IgD-negative memory B cell (primary cell): ENCODE data around the gene NDE1. TPM values are rescaled to one million over a fixed set of nuclear protein-coding genes. Genes with fewer than 3 reads are reported as not detected.
"Not testable (repeated sequence)": the region's sequence is repeated elsewhere in the genome, so short reads cannot be mapped to it uniquely, and the experiment has no call there.

Experiments used
- H3K27ac Mint-ChIP-seq, 3 donors: one replicate each; pipeline ENCODE4 v1.8.0; 2020 to 2022; ENCODE audit warnings: mild to moderate bottlenecking in 3 of 3, mixed read lengths in 3 of 3, moderate library complexity in 1 of 3
- H3K27me3 Mint-ChIP-seq: one replicate; pipeline ENCODE4 v1.8.0; 2021; ENCODE audit warnings: mixed read lengths
- H3K36me3 Mint-ChIP-seq: one replicate; pipeline ENCODE4 v1.8.0; 2020; ENCODE audit warnings: mild to moderate bottlenecking, mixed read lengths
- H3K4me1 Mint-ChIP-seq, 3 donors: one replicate each; pipeline ENCODE4 v1.8.0; 2020 to 2022; ENCODE audit warnings: mixed read lengths in 3 of 3, mild to moderate bottlenecking in 1 of 3
- H3K4me3 Mint-ChIP-seq, 4 donors: one replicate each; pipeline ENCODE4 v1.8.0; 2020 to 2022; ENCODE audit warnings: mild to moderate bottlenecking in 4 of 4, mixed read lengths in 4 of 4, moderate library complexity in 3 of 4
- H3K9me3 Mint-ChIP-seq, 3 donors: one replicate each; pipeline ENCODE4 v1.8.0; 2020 to 2021; ENCODE audit warnings: mixed read lengths in 3 of 3, mild to moderate bottlenecking in 1 of 3
- polyA plus RNA-seq: library from polyadenylated mRNA; unstranded; fragments of 300-500 nt; fragmentation: Illumina TruSeq; gene quantifications from one replicate; pipeline ENCODE4 v1.2.3, GENCODE V29; 2021

NDE1 gene
- polyA plus RNA-seq, 1 donor from 2014 or later: 79.2 TPM

- peaks cover 4 to 10% (median 9%) of the 10 kb centered on the region in 3 donors for H3K4me1 Mint-ChIP-seq
- H3K9me3 Mint-ChIP-seq: no peaks in the 10 kb centered on the region
- H3K4me3 Mint-ChIP-seq: no peak overlapping the region
- peaks cover 4% of the 10 kb centered on the region for H3K36me3 Mint-ChIP-seq
- H3K27ac Mint-ChIP-seq: peak overlapping the region in 1 of 3 donors; percentile 39
- no peaks in the 10 kb centered on the region for H3K27me3 Mint-ChIP-seq
Observed at GRCh38 chr16:15714393-15715172, 64.5 kb downstream of the NDE1 start.

GRCh38 chr16:15715221-15715620 lies 65.2 kb downstream of the NDE1 start:
- Mint-ChIP-seq H3K9me3 (no peaks in the 10 kb centered on the region), H3K27ac (no peak overlapping the region), H3K36me3 (peaks cover 4% of the 10 kb centered on the region), H3K4me1 (peaks cover 4 to 10% (median 9%) of the 10 kb centered on the region in 3 donors), H3K4me3 (no peak overlapping the region), H3K27me3 (no peaks in the 10 kb centered on the region)

DNA sequence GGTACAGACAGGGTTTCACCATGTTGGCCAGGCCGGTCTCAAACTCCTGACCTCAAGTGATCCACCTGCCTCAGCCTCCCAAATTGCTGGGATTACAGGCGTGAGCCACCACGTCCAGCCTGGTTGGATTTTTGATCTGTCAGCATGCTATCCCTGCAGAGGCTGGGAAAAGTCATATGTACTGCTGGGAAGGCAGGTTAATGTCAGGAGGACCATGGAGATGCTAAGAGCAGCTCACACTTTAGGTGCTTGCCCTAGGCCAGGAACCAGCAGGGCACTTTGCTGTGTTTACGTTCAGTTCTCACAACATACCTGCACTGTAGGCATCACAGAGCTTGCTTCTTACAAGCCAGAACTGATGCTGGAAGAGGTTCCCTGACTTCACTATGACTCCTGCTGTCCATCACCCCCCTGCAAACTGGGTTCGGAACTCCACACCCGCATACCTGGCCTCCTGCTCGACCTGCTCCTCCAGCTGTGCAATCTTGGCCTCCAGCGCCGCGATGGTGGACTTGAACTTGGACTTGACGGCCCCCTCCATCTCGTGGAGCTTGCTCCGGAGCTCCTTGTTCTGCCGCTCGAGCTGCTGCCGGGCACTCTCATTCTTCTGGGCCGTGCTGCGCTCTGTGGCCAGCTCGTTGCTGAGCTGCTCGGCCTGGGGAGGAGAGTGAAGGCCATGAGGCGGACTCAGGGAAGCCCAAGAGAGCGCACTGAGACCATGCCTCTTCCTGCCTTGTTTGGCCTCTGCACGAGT lies 66.8 kb downstream of the NDE1 start:
- Mint-ChIP-seq H3K4me1 (peaks cover 4 to 8% (median 5%) of the 10 kb centered on the region in 3 donors), H3K4me3 (no peak overlapping the region), H3K27me3 (no peaks in the 10 kb centered on the region), H3K27ac (no peak overlapping the region), H3K9me3 (no peaks in the 10 kb centered on the region), H3K36me3 (peaks cover 4% of the 10 kb centered on the region)

GRCh38 chr16:15721018-15721417 lies 71.0 kb downstream of the NDE1 start:
- Mint-ChIP-seq H3K27ac (peak overlapping the region in 1 of 3 donors; percentile 48), H3K36me3 (peaks cover 4% of the 10 kb centered on the region), H3K27me3 (no peaks in the 10 kb centered on the region), H3K4me1 (no peaks in the 10 kb centered on the region), H3K9me3 (no peaks in the 10 kb centered on the region), H3K4me3 (no peak overlapping the region)

GRCh38 chr16:15723808-15724207 lies 73.8 kb downstream of the NDE1 start:
- no peaks in the 10 kb centered on the region for H3K9me3 Mint-ChIP-seq
- no peaks in the 10 kb centered on the region for H3K27me3 Mint-ChIP-seq
- H3K36me3 Mint-ChIP-seq: peaks cover 7% of the 10 kb centered on the region
- H3K27ac Mint-ChIP-seq: no peak overlapping the region
- H3K4me1 Mint-ChIP-seq: peaks cover 0 to 2% (median 0%) of the 10 kb centered on the region in 3 donors
- H3K4me3 Mint-ChIP-seq: no peak overlapping the region

- no peak overlapping the region for H3K4me3 Mint-ChIP-seq
- peaks cover 0 to 2% (median 0%) of the 10 kb centered on the region in 3 donors for H3K4me1 Mint-ChIP-seq
- H3K27ac Mint-ChIP-seq: peak overlapping the region in 1 of 3 donors; percentile 22
- no peaks in the 10 kb centered on the region for H3K27me3 Mint-ChIP-seq
- peaks cover 7% of the 10 kb centered on the region for H3K36me3 Mint-ChIP-seq
- H3K9me3 Mint-ChIP-seq: no peaks in the 10 kb centered on the region
Observed at GRCh38 chr16:15725641-15726240, 75.7 kb downstream of the NDE1 start.

- no peak overlapping the region for H3K4me3 Mint-ChIP-seq
- no peaks in the 10 kb centered on the region for H3K27me3 Mint-ChIP-seq
- no peaks in the 10 kb centered on the region for H3K9me3 Mint-ChIP-seq
- H3K36me3 Mint-ChIP-seq: peaks cover 7% of the 10 kb centered on the region
- peaks cover 0 to 2% (median 0%) of the 10 kb centered on the region in 3 donors for H3K4me1 Mint-ChIP-seq
- peak overlapping the region in 1 of 3 donors; percentile 56 for H3K27ac Mint-ChIP-seq
Observed at GRCh38 chr16:15726715-15727114, 76.7 kb downstream of the NDE1 start.

- H3K36me3 Mint-ChIP-seq, H3K9me3 Mint-ChIP-seq, H3K4me1 Mint-ChIP-seq, H3K4me3 Mint-ChIP-seq, H3K27me3 Mint-ChIP-seq, H3K27ac Mint-ChIP-seq: not testable (repeated sequence)
Observed at GRCh38 chr16:15727697-15728096, 77.7 kb downstream of the NDE1 start.

DNA sequence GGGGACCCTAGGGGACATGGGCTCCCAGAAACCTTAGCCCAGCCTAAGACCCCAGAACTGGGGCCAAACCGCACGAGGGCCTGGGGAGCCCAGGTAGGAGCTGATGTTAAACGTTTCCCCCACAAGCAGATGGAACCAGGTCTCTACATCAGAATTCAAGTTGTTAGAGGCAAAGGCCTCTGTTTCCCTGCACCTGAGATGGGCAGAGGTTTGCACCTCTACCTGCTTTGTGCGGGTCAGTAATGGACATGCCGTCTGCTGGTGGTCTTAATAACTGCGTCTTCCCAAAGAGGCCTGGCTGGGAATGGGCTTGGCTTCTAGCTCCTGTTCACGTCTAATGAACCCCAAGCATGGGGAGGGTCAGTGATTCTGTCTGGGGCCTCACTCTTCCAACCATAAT lies 79.1 kb downstream of the NDE1 start:
- Mint-ChIP-seq H3K4me3 (no peak overlapping the region), H3K36me3 (peaks cover 9% of the 10 kb centered on the region), H3K27me3 (no peaks in the 10 kb centered on the region), H3K4me1 (peaks cover 0 to 2% (median 0%) of the 10 kb centered on the region in 3 donors), H3K27ac (no peak overlapping the region), H3K9me3 (no peaks in the 10 kb centered on the region)

- Mint-ChIP-seq H3K4me1 (peaks cover 0 to 2% (median 0%) of the 10 kb centered on the region in 3 donors), H3K9me3 (no peaks in the 10 kb centered on the region), H3K27ac (no peak overlapping the region), H3K36me3 (peaks cover 2% of the 10 kb centered on the region), H3K27me3 (no peaks in the 10 kb centered on the region), H3K4me3 (no peak overlapping the region)
Observed at GRCh38 chr16:15732416-15732815, 82.4 kb downstream of the NDE1 start.

DNA sequence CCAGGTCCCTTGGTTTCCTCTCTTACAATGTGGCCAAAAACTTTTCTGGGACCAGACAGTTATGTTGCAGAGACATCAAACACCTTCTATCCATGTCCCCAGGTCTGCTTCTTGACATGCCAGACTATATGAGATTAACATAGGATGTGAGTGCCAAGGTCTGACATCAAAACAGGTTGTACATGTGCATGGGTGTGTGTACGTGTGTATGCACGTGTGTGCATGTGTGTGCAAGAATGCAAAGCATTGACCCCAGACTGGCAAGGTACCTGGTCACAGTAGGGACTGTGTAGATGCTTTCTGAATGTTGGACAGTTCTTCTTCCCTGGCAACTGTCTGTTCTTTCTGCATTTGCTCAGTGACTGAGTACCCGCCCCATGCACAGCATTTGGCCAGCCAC lies 85.6 kb downstream of the NDE1 start:
- H3K4me1 Mint-ChIP-seq: peaks cover 0 to 2% (median 0%) of the 10 kb centered on the region in 3 donors
- H3K27ac Mint-ChIP-seq: no peak overlapping the region
- H3K9me3 Mint-ChIP-seq: no peaks in the 10 kb centered on the region
- no peak overlapping the region for H3K4me3 Mint-ChIP-seq
- no peaks in the 10 kb centered on the region for H3K27me3 Mint-ChIP-seq
- H3K36me3 Mint-ChIP-seq: peaks cover 6% of the 10 kb centered on the region

- H3K9me3 Mint-ChIP-seq: peaks cover 0 to 2% (median 0%) of the 10 kb centered on the region in 3 donors
- no peak overlapping the region for H3K27ac Mint-ChIP-seq
- H3K4me1 Mint-ChIP-seq: peaks cover 0 to 2% (median 2%) of the 10 kb centered on the region in 3 donors
- peaks cover 14% of the 10 kb centered on the region for H3K36me3 Mint-ChIP-seq
- H3K4me3 Mint-ChIP-seq: no peak overlapping the region
- no peaks in the 10 kb centered on the region for H3K27me3 Mint-ChIP-seq
Observed at GRCh38 chr16:15736529-15736928, 86.5 kb downstream of the NDE1 start.

- no peak overlapping the region for H3K27ac Mint-ChIP-seq
- no peaks in the 10 kb centered on the region for H3K27me3 Mint-ChIP-seq
- H3K36me3 Mint-ChIP-seq: peaks cover 15% of the 10 kb centered on the region
- peaks cover 0 to 5% (median 0%) of the 10 kb centered on the region in 3 donors for H3K9me3 Mint-ChIP-seq
- peaks cover 0 to 4% (median 3%) of the 10 kb centered on the region in 3 donors for H3K4me1 Mint-ChIP-seq
- H3K4me3 Mint-ChIP-seq: no peak overlapping the region
Observed at GRCh38 chr16:15737140-15737644, 87.1 kb downstream of the NDE1 start.

GRCh38 chr16:15739464-15739863 lies 89.4 kb downstream of the NDE1 start:
- peaks cover 17% of the 10 kb centered on the region for H3K36me3 Mint-ChIP-seq

GRCh38 chr16:15739950-15740349 lies 89.9 kb downstream of the NDE1 start:
- Mint-ChIP-seq H3K9me3 (peaks cover 0 to 5% (median 0%) of the 10 kb centered on the region in 3 donors), H3K4me1 (peaks cover 0 to 4% (median 3%) of the 10 kb centered on the region in 3 donors), H3K36me3 (peaks cover 17% of the 10 kb centered on the region), H3K4me3 (no peak overlapping the region), H3K27ac (no peak overlapping the region), H3K27me3 (no peaks in the 10 kb centered on the region)

More at GRCh38 chr16:15739464-15739863, 89.4 kb downstream of the NDE1 start:
- Mint-ChIP-seq H3K4me1 (peaks cover 0 to 4% (median 3%) of the 10 kb centered on the region in 3 donors), H3K27ac (no peak overlapping the region), H3K9me3 (peaks cover 0 to 5% (median 0%) of the 10 kb centered on the region in 3 donors), H3K4me3 (no peak overlapping the region), H3K27me3 (no peaks in the 10 kb centered on the region)
